SK-N-SH treated with all-trans-retinoic acid at 6 μM for 48 hours (cell line): Measurements from ENCODE around the gene RNF126.

Experiments used
- ATAC-seq: fragments of 200-7000 bp; cut with Tn5 transposase; 3 replicates; pipeline ENCODE4 v1.9.1; 2020; ENCODE audit warnings: mild to moderate bottlenecking, moderate library complexity
- ARNTL ChIP-seq: fragments of 450-650 bp; formaldehyde crosslinking; IDR thresholded peaks from 2 replicates; pipeline ENCODE4 v1.5.0; 2020; ENCODE audit warnings: low read depth, mild to moderate bottlenecking, moderate library complexity, borderline replicate concordance
- BACH2 ChIP-seq: fragments of 250-450 bp; sonication (Bioruptor Pico); IDR thresholded peaks from 2 replicates; pipeline ENCODE4 v1.9.0; 2021; ENCODE audit warnings: mild to moderate bottlenecking, borderline replicate concordance
- CSDC2 ChIP-seq: fragments of 250-450 bp; sonication (Bioruptor Pico); IDR thresholded peaks from 2 replicates; pipeline ENCODE4 v1.5.0; 2020; ENCODE audit warnings: mild to moderate bottlenecking, moderate library complexity
- GLIS3 ChIP-seq: fragments of 250-450 bp; sonication (Bioruptor Pico); IDR thresholded peaks from 2 replicates; pipeline ENCODE4 v1.5.0; 2020; ENCODE audit warnings: mild to moderate bottlenecking, moderate library complexity
- ISL1 ChIP-seq: fragments of 250-450 bp; sonication (Bioruptor Pico); IDR thresholded peaks from 2 replicates; pipeline ENCODE4 v2.1.2; 2022; ENCODE audit warnings: mild to moderate bottlenecking, moderate library complexity
- OSR1 ChIP-seq: fragments of 250-450 bp; sonication (Bioruptor Pico); IDR thresholded peaks from 2 replicates; pipeline ENCODE4 v1.8.0; 2022; ENCODE audit warnings: moderate library complexity, mild to moderate bottlenecking, inconsistent platforms
- POU6F1 ChIP-seq: fragments of 250-450 bp; sonication (Bioruptor Pico); IDR thresholded peaks from 2 replicates; pipeline ENCODE4 v1.8.0; 2021; ENCODE audit warnings: low read depth, mild to moderate bottlenecking, moderate library complexity, borderline replicate concordance
- PPARA ChIP-seq: fragments of 250-450 bp; sonication (Bioruptor Pico); IDR thresholded peaks from 2 replicates; pipeline ENCODE4 v1.5.0; 2020; ENCODE audit warnings: mild to moderate bottlenecking, borderline replicate concordance
- RARB ChIP-seq: fragments of 250-450 bp; sonication (Bioruptor Pico); IDR thresholded peaks from 2 replicates; pipeline ENCODE4 v1.8.0; 2021; ENCODE audit warnings: mild to moderate bottlenecking, moderate library complexity
- SNAI2 ChIP-seq: fragments of 250-450 bp; sonication (Bioruptor Pico); IDR thresholded peaks from 2 replicates; pipeline ENCODE4 v1.5.0; 2020; ENCODE audit warnings: mild to moderate bottlenecking, moderate library complexity
- TCF4 ChIP-seq: fragments of 250-450 bp; sonication (Bioruptor Pico); IDR thresholded peaks from 2 replicates; pipeline ENCODE4 v1.8.0; 2021; ENCODE audit warnings: mild to moderate bottlenecking, moderate library complexity, borderline replicate concordance
- TOX ChIP-seq: fragments of 250-450 bp; sonication (Bioruptor Pico); IDR thresholded peaks from 2 replicates; pipeline ENCODE4 v1.8.0; 2021; ENCODE audit warnings: mild to moderate bottlenecking, moderate library complexity, borderline replicate concordance
- ZC3H10 ChIP-seq: fragments of 250-450 bp; sonication (Bioruptor Pico); IDR thresholded peaks from 2 replicates; pipeline ENCODE4 v1.5.1; 2021; ENCODE audit warnings: mild to moderate bottlenecking, moderate library complexity
- ZFP3 ChIP-seq: fragments of 250-450 bp; sonication (Bioruptor Pico); IDR thresholded peaks from 2 replicates; pipeline ENCODE4 v1.5.0; 2020; ENCODE audit warnings: mild to moderate bottlenecking, moderate library complexity
- ZFP30 ChIP-seq: fragments of 450-650 bp; formaldehyde crosslinking; IDR thresholded peaks from 2 replicates; pipeline ENCODE4 v1.5.0; 2022; ENCODE audit warnings: mild to moderate bottlenecking, moderate library complexity
- ZNF565 ChIP-seq: fragments of 450-650 bp; formaldehyde crosslinking; conservative IDR thresholded peaks from 2 replicates; pipeline ENCODE4 v1.5.0; 2020; ENCODE audit warnings: low read depth, mild to moderate bottlenecking, moderate library complexity
- ZNF70 ChIP-seq: fragments of 450-650 bp; formaldehyde crosslinking; IDR thresholded peaks from 2 replicates; pipeline ENCODE4 v1.5.0; 2020; ENCODE audit warnings: mild to moderate bottlenecking, moderate library complexity
- TF ChIP-seq, protein P1 (sequence below): fragments of 250-450 bp; sonication (Bioruptor Pico); IDR thresholded peaks from 2 replicates; pipeline ENCODE4 v1.5.1; 2020; ENCODE audit warnings: low read depth, mild to moderate bottlenecking, moderate library complexity
- TF ChIP-seq, protein P2 (sequence below): fragments of 250-450 bp; sonication (Bioruptor Pico); IDR thresholded peaks from 2 replicates; pipeline ENCODE4 v1.5.0; 2020; ENCODE audit warnings: mild to moderate bottlenecking, moderate library complexity
- TF ChIP-seq, protein P3 (sequence below): fragments of 250-450 bp; sonication (Bioruptor Pico); IDR thresholded peaks from 2 replicates; pipeline ENCODE4 v1.8.0; 2020; ENCODE audit warnings: mild to moderate bottlenecking, moderate library complexity, borderline replicate concordance

RNF126 gene

GRCh38 chr19:709965-710571, 47.1 kb upstream of the RNF126 start:
- TF ChIP-seq CSDC2 (CRISPR knock-in tag) (no peak), TCF4 (CRISPR knock-in tag) (no peak), POU6F1 (no peak), ISL1 (CRISPR knock-in tag) (no peak), TOX (CRISPR knock-in tag) (no peak), SNAI2 (CRISPR knock-in tag) (no peak), ZC3H10 (CRISPR knock-in tag) (no peak), PPARA (CRISPR knock-in tag) (no peak), ZNF70 (CRISPR knock-in tag) (no peak), ZFP3 (CRISPR knock-in tag) (no peak), ARNTL (CRISPR knock-in tag) (no peak)

DNA sequence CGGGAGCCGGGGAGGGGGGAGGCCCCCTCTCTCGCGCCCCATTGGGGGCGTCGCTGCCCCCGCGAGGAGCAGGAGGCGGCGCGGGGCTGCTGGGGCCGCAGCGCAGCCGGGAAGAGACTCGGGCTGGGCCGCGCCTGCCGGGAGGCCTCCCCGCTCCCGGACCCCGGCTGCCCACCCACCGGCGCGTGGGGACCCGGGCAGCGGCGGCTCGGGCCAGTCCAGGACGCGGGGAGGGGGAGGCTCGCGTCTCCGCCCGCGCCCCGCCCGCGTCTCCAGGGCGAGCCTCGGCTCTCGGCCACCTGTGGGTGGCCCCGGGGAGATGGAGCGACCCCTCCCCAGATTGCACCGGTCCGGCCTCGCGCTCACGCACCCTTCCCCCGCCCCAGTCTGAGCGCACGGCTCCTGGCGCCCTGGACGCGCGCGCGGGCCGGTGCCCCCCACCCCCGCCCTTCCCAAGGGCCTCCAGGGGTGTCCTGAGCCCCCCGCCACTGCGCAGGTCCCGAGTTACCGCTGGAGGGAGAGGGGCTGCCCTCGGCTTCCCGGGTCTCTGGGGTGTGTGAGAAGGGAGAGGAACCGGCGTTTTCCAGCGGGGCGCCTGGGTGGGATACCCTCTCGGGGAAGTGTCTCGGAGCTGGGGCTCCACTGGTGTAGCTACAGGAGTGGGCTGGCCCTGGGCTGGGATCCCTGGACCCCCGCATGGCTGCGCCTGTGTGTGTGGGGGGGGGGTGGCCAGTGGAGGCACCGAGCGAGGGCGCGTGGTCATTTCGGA, 46.4 kb upstream of the RNF126 start:
- TF ChIP-seq PPARA (CRISPR knock-in tag) (no peak), TCF4 (CRISPR knock-in tag) (no peak), ARNTL (CRISPR knock-in tag) (no peak), BACH2 (no peak), GLIS3 (CRISPR knock-in tag) (no peak), CSDC2 (CRISPR knock-in tag) (no peak), ZNF565 (CRISPR knock-in tag) (no peak), ZFP30 (CRISPR knock-in tag) (no peak), RARB (CRISPR knock-in tag) (no peak), ZFP3 (CRISPR knock-in tag) (no peak), OSR1 (CRISPR knock-in tag) (no peak)
- TF ChIP-seq, protein P1, sequence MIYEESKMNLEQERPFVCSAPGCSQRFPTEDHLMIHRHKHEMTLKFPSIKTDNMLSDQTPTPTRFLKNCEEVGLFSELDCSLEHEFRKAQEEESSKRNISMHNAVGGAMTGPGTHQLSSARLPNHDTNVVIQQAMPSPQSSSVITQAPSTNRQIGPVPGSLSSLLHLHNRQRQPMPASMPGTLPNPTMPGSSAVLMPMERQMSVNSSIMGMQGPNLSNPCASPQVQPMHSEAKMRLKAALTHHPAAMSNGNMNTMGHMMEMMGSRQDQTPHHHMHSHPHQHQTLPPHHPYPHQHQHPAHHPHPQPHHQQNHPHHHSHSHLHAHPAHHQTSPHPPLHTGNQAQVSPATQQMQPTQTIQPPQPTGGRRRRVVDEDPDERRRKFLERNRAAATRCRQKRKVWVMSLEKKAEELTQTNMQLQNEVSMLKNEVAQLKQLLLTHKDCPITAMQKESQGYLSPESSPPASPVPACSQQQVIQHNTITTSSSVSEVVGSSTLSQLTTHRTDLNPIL (CRISPR knock-in tag) = no peak
- TF ChIP-seq, protein P2, sequence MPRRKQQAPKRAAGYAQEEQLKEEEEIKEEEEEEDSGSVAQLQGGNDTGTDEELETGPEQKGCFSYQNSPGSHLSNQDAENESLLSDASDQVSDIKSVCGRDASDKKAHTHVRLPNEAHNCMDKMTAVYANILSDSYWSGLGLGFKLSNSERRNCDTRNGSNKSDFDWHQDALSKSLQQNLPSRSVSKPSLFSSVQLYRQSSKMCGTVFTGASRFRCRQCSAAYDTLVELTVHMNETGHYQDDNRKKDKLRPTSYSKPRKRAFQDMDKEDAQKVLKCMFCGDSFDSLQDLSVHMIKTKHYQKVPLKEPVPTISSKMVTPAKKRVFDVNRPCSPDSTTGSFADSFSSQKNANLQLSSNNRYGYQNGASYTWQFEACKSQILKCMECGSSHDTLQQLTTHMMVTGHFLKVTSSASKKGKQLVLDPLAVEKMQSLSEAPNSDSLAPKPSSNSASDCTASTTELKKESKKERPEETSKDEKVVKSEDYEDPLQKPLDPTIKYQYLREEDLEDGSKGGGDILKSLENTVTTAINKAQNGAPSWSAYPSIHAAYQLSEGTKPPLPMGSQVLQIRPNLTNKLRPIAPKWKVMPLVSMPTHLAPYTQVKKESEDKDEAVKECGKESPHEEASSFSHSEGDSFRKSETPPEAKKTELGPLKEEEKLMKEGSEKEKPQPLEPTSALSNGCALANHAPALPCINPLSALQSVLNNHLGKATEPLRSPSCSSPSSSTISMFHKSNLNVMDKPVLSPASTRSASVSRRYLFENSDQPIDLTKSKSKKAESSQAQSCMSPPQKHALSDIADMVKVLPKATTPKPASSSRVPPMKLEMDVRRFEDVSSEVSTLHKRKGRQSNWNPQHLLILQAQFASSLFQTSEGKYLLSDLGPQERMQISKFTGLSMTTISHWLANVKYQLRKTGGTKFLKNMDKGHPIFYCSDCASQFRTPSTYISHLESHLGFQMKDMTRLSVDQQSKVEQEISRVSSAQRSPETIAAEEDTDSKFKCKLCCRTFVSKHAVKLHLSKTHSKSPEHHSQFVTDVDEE (CRISPR knock-in tag) = no peak
- TF ChIP-seq, protein P3, sequence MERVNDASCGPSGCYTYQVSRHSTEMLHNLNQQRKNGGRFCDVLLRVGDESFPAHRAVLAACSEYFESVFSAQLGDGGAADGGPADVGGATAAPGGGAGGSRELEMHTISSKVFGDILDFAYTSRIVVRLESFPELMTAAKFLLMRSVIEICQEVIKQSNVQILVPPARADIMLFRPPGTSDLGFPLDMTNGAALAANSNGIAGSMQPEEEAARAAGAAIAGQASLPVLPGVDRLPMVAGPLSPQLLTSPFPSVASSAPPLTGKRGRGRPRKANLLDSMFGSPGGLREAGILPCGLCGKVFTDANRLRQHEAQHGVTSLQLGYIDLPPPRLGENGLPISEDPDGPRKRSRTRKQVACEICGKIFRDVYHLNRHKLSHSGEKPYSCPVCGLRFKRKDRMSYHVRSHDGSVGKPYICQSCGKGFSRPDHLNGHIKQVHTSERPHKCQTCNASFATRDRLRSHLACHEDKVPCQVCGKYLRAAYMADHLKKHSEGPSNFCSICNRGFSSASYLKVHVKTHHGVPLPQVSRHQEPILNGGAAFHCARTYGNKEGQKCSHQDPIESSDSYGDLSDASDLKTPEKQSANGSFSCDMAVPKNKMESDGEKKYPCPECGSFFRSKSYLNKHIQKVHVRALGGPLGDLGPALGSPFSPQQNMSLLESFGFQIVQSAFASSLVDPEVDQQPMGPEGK = no peak
- ATAC-seq = peak; percentile 20

More at GRCh38 chr19:709965-710571, 47.1 kb upstream of the RNF126 start:
- no peak for ATAC-seq
